GM18951 (cell line): ENCODE results near the gene MRTFB.

Experiments used
- POLR2A ChIP-seq: IDR thresholded peaks from 4 replicates; pipeline ENCODE4 v1.6.1; 2011; ENCODE audit warnings: mild to moderate bottlenecking; ENCODE audit not compliant: insufficient read length, insufficient read depth; ENCODE audit errors: extremely low read depth
- in situ Hi-C: fragments of 300-500 bp; cut with MboI; formaldehyde crosslinking; loops from one replicate; pipeline ENCODE4 v1.12.0; 2022; ENCODE audit warnings: low sequenced_read_pairs, mixed read lengths, inconsistent platforms; ENCODE audit not compliant: unreplicated experiment

Gene MRTFB

DNA sequence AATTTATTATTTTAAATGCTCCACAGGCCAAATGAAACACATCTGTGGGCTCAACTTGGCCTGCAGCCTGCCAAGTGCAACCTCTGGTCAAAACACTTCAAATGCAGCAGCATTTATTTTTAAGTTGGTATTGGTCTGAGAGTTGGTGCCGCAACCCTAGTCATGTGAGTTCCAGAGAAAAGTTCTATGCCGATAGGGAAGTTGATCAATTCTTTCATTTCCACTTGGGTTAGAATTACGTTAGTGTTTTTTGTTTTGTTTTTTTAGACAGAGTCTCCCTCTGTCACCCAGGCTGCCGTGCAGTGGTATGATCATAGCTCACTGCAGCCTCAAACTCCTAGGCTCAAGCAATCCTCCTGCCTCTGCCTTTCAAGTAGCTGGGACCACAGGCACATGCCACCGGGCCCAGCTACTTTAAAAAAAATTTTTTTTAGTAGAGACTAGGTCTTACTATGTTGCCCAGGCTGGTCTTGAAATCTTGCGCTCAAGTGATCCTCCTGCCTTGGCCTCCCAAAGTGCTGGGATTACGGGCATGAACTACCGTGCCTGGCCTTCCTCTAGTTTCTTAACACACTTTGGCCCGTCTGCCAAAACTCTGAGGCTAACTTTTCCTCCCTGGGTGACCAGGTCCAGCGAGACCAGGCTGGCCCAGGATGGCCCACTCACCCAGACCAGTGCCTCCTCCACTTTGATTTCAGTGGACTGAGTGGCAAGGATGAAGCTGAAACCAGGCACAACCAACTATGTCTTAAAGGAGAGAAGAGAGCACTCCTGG lies 221.1 kb downstream of the MRTFB start:
- no peak for TF ChIP-seq POLR2A
- in situ Hi-C loops: loop anchor here (10.0 kb wide), 1 partner anchor 233 kb away; no protein-coding TSS in a partner anchor

GRCh38 chr16:14296663-14297062 lies 225.5 kb downstream of the MRTFB start:
- in situ Hi-C loops: loop anchor here (10.0 kb wide), 1 partner anchor 228 kb away; no protein-coding TSS in a partner anchor

GRCh38 chr16:14298374-14299122 lies 227.4 kb downstream of the MRTFB start:
- TF ChIP-seq POLR2A: no peak
- in situ Hi-C loops: loop anchor here (10.0 kb wide), 1 partner anchor 226 kb away; no protein-coding TSS in a partner anchor

More at GRCh38 chr16:14296663-14297062, 225.5 kb downstream of the MRTFB start:
- no peak for TF ChIP-seq POLR2A

DNA sequence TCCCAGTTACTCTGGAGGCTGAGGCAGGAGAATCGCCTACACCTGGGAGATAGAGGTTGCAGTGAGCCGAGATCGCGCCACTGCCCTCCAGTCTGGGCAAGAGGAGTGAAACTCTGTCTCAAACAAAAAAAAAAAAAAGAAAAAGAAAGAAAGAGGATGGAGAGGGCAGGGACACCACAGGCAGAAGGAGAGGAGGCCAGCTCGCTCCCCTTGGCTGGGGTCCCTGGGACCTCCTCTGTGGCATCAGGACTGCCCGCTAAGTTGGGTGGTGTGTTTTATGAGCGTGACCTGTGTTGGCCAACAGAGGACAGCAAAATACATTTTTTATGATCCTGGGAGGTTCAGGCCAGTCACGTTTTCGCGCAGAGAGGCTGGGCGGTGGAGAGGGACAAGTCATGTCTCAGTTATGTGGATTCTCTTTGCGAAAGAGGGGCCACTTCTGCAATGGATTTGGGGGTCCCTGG lies 229.6 kb downstream of the MRTFB start:
- in situ Hi-C loops: no loop called here
- no peak for TF ChIP-seq POLR2A

- in situ Hi-C loops: no loop called here
Observed at GRCh38 chr16:14301169-14302030, 230.3 kb downstream of the MRTFB start.

DNA sequence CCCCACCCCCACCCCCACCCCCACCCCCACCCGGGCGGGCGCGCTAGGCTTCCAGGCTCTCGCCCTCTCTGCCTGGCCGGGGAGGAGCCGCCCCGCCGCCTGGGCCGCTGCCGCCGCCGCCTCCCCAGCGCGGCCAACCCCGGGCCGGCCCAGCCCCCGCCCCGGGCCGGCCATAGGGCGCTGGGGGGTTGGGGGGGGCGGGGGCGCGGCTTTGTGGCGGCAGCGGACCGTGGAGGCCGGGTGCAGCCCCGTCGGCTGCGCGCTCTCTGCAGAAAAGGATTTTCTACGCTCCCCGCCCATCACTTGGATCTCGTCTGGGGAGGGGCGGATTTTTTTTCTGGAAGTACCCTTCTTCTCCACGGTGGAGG lies 230.9 kb downstream of the MRTFB start:
- TF ChIP-seq POLR2A: peak; percentile 49
- in situ Hi-C loops: no loop called here

More at GRCh38 chr16:14301169-14302030, 230.3 kb downstream of the MRTFB start:
- peak; percentile 14 for TF ChIP-seq POLR2A

GRCh38 chr16:14302399-14303181 lies 231.5 kb downstream of the MRTFB start:
- in situ Hi-C loops: no loop called here
- peak; percentile 26 for TF ChIP-seq POLR2A

- TF ChIP-seq POLR2A: no peak
- in situ Hi-C loops: no loop called here
Observed at GRCh38 chr16:14303182-14303618, 232.1 kb downstream of the MRTFB start.

DNA sequence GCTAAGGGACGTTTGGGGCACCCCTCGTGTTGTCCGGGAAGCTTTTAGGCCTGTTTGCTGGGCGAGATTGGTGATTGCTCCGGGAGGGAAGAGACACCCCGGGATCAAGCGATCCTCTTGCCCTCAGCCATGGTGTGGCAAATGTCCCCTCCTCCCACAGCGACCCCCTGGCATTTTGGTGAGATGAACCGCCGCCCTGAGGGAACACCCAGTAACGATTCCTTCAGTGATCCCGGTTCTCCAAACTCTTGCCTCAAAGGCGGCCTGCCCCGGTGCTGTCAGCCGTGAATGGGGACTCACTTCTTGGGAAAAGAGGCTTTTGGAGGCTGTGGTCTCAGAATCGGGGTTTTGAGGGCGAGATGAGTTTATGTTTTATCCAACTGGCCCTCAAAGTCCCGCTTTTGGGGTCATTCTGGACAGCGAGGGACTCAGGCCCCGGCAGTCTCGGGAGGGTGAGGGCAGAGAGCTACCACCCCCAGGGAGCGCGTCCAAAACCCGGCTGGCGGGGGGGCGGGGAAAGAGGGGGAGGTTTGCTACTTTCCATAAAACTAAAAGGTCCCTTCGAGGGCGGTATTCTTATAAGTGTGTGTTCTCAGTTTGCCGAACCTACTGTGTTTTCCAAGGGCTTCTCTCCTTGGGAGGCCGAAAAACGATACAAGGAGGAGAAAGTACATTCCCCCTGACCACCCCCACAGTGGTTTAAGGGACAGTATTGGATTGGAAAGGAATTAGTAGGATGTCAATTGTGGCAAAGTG lies 232.7 kb downstream of the MRTFB start:
- in situ Hi-C loops: no loop called here
- peak; percentile 12 for TF ChIP-seq POLR2A

DNA sequence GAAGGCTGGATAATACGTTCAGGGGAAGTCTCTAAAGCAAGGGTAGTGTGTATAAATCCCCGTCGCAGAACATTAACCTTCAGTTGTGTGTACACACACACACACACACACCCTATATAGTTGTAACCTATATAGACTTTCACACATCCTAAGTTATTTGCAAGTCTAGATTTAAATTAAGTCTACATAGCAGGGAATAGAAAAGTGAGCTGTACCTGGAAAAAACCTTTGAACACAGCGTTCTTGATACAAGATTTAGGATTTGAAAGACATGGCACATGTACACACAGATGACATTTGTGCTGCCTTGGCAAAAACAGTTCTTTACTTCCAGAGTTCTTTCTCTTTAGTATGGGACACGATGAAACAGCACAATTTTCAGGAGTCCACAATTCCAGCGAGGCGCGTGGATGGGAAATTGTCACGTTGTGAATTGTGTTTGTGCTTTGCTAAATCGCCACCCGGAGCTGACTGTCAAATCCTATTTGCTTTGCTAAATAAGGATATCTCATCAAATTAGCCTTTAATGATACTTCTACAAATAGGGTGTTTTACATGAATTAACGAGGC lies 233.9 kb downstream of the MRTFB start:
- in situ Hi-C loops: no loop called here
- no peak for TF ChIP-seq POLR2A

- no peak for TF ChIP-seq POLR2A
- in situ Hi-C loops: no loop called here
Observed at GRCh38 chr16:14306485-14307058, 235.5 kb downstream of the MRTFB start.
